IMR-90 (cell line): Measurements from ENCODE around the gene DYNC2LI1. TPM values are rescaled to one million over a fixed set of nuclear protein-coding genes. Genes with fewer than 3 reads are reported as not detected.

Source experiments
- ATAC-seq: fragments of 200-7000 bp; cut with Tn5 transposase; 2 replicates; pipeline ENCODE4 v1.9.1; 2020; ENCODE audit warnings: low read depth, mild to moderate bottlenecking, moderate library complexity
- BruUV-seq: library from RNA; stranded (reverse); fragments of 400-500 nt; replicated peaks from 2 replicates; lab custom pipeline; 2021; lab: Mats Ljungman, UMichigan
- CTCF ChIA-PET: fragments of 300-600 bp; formaldehyde crosslinking; extraction: SDS; loops from one replicate; lab custom pipeline; 2021; ENCODE audit warnings: antibody characterized with exemption; lab: Yijun Ruan, JAX
- POLR2A ChIA-PET: fragments of 300-600 bp; sonication (Branson Sonifier 250); formaldehyde crosslinking; loops from one replicate; lab custom pipeline; 2022; ENCODE audit warnings: antibody characterized with exemption; ENCODE audit not compliant: unreplicated experiment; lab: Charles Lee
- DNase-seq: peaks from one replicate; pipeline ENCODE4 v3.0.0; 2013
- H2AFZ ChIP-seq: replicated peaks from 2 replicates; pipeline ENCODE3; 2013; ENCODE audit warnings: low read length, mild to moderate bottlenecking; ENCODE audit not compliant: poor library complexity
- H2AK5ac ChIP-seq: 2 replicates; pipeline ENCODE4 v1.6.1; 2013; ENCODE audit warnings: low read depth, low read length, inconsistent platforms
- H2AK9ac ChIP-seq: replicated peaks from 2 replicates; pipeline ENCODE3; 2013; ENCODE audit warnings: mild to moderate bottlenecking, low read depth, low read length, moderate library complexity; ENCODE audit not compliant: poor library complexity
- H2BK120ac ChIP-seq: 2 replicates; pipeline ENCODE4 v1.6.1; 2013; ENCODE audit warnings: low read depth, low read length, inconsistent platforms
- H2BK15ac ChIP-seq: 3 replicates; pipeline ENCODE4 v1.6.1; 2013; ENCODE audit warnings: low read depth, low read length, inconsistent platforms
- H2BK20ac ChIP-seq: 2 replicates; pipeline ENCODE4 v1.6.1; 2013; ENCODE audit warnings: low read depth, mild to moderate bottlenecking, inconsistent platforms, low read length, moderate library complexity
- H2BK5ac ChIP-seq: 2 replicates; pipeline ENCODE4 v1.6.1; 2013; ENCODE audit warnings: mild to moderate bottlenecking, low read depth, low read length, inconsistent platforms; ENCODE audit not compliant: poor library complexity, severe bottlenecking
- H3K14ac ChIP-seq: replicated peaks from 2 replicates; pipeline ENCODE4 v1.6.1; 2013; ENCODE audit warnings: low read depth, low read length, inconsistent platforms
- H3K18ac ChIP-seq: 2 replicates; pipeline ENCODE4 v1.6.1; 2013; ENCODE audit warnings: low read depth, low read length, control low read depth
- H3K23ac ChIP-seq: 2 replicates; pipeline ENCODE4 v1.6.1; 2013; ENCODE audit warnings: low read depth, low read length, inconsistent platforms
- H3K27ac ChIP-seq: 2 replicates; pipeline ENCODE4 v1.5.1; 2013; ENCODE audit warnings: mild to moderate bottlenecking, control low read depth, low read length; ENCODE audit not compliant: insufficient read depth
- H3K27me3 ChIP-seq: 2 replicates; pipeline ENCODE4 v1.6.1; 2013; ENCODE audit warnings: low read length; ENCODE audit not compliant: control insufficient read depth, insufficient read depth
- H3K36me3 ChIP-seq: 2 replicates; pipeline ENCODE4 v1.6.1; 2013; ENCODE audit warnings: low read length, mixed read lengths; ENCODE audit not compliant: control insufficient read depth, insufficient read depth
- H3K4ac ChIP-seq: 2 replicates; pipeline ENCODE4 v1.6.1; 2013; ENCODE audit warnings: low read depth, low read length, inconsistent platforms
- H3K4me1 ChIP-seq: 2 replicates; pipeline ENCODE4 v1.6.1; 2013; ENCODE audit warnings: low read length, mixed read lengths; ENCODE audit not compliant: control insufficient read depth, insufficient read depth
- H3K4me2 ChIP-seq: 2 replicates; pipeline ENCODE4 v1.6.1; 2013; ENCODE audit warnings: low read depth, mild to moderate bottlenecking, control low read depth, low read length, moderate library complexity
- H3K4me3 ChIP-seq: 2 replicates; pipeline ENCODE4 v1.5.1; 2013; ENCODE audit warnings: low read depth, mild to moderate bottlenecking, control low read depth, low read length, moderate library complexity; ENCODE audit not compliant: insufficient read depth
- H3K56ac ChIP-seq: 2 replicates; pipeline ENCODE4 v1.6.1; 2013; ENCODE audit warnings: low read length, inconsistent platforms; ENCODE audit not compliant: insufficient read depth; ENCODE audit errors: extremely low read depth
- H3K79me1 ChIP-seq, 2 experiments: 2 replicates each; pipeline ENCODE4 v1.6.1; 2013; ENCODE audit warnings: low read length in 2 of 2, inconsistent platforms in 1 of 2, low read depth in 1 of 2
- H3K9ac ChIP-seq: 2 replicates; pipeline ENCODE4 v1.6.1; 2013; ENCODE audit warnings: low read depth, low read length, control low read depth
- H3K9me1 ChIP-seq: 2 replicates; pipeline ENCODE4 v1.6.1; 2013; ENCODE audit warnings: low read length, inconsistent platforms; ENCODE audit not compliant: insufficient read depth
- H3K9me3 ChIP-seq: 2 replicates; pipeline ENCODE4 v1.6.1; 2013; ENCODE audit warnings: low read length; ENCODE audit not compliant: control insufficient read depth, insufficient read depth
- H4K20me1 ChIP-seq: 2 replicates; pipeline ENCODE4 v1.6.1; 2013; ENCODE audit warnings: low read length, inconsistent platforms; ENCODE audit not compliant: insufficient read depth
- H4K5ac ChIP-seq: 2 replicates; pipeline ENCODE4 v1.6.1; 2013; ENCODE audit warnings: mild to moderate bottlenecking, low read depth, low read length, control low read depth
- H4K8ac ChIP-seq, 2 experiments: 2 replicates each; pipeline ENCODE4 v1.6.1; 2013; ENCODE audit warnings: low read depth in 2 of 2, low read length in 2 of 2, control low read depth in 1 of 2, inconsistent platforms in 1 of 2
- H4K91ac ChIP-seq: 2 replicates; pipeline ENCODE4 v1.6.1; 2013; ENCODE audit warnings: low read depth, low read length, inconsistent platforms; ENCODE audit not compliant: insufficient read depth
- CEBPB ChIP-seq: IDR thresholded peaks from 2 replicates; pipeline ENCODE4 v1.6.1; 2012; ENCODE audit warnings: low read depth, low read length, improper control_type of control experiment
- CHD1 ChIP-seq: IDR thresholded peaks from 2 replicates; pipeline ENCODE4 v1.6.1; 2012; ENCODE audit warnings: low read depth, low read length, improper control_type of control experiment
- ELK1 ChIP-seq: fragments of 150-350 bp; IDR thresholded peaks from 2 replicates; pipeline ENCODE4 v1.6.1; 2016; ENCODE audit warnings: low read depth, mild to moderate bottlenecking, low read length, moderate library complexity, borderline replicate concordance
- MAFK ChIP-seq: IDR thresholded peaks from 2 replicates; pipeline ENCODE4 v1.6.1; 2012; ENCODE audit warnings: low read depth, low read length, improper control_type of control experiment
- MAZ ChIP-seq: IDR thresholded peaks from 2 replicates; pipeline ENCODE4 v1.6.1; 2012; ENCODE audit warnings: low read depth, mild to moderate bottlenecking, low read length, improper control_type of control experiment, moderate library complexity, borderline replicate concordance
- POLR2A ChIP-seq: IDR thresholded peaks from 2 replicates; pipeline ENCODE4 v1.6.1; 2012; ENCODE audit warnings: mild to moderate bottlenecking, low read depth, low read length
- RAD21 ChIP-seq: IDR thresholded peaks from 2 replicates; pipeline ENCODE4 v1.6.1; 2012; ENCODE audit warnings: low read length, improper control_type of control experiment
- RFX5 ChIP-seq: IDR thresholded peaks from 2 replicates; pipeline ENCODE4 v1.8.0; 2012; ENCODE audit warnings: low read depth, mild to moderate bottlenecking, low read length, moderate library complexity
- SMC3 ChIP-seq: fragments of 150-350 bp; IDR thresholded peaks from 2 replicates; pipeline ENCODE4 v1.6.1; 2016; ENCODE audit warnings: low read depth, mild to moderate bottlenecking, antibody characterized with exemption, low read length, moderate library complexity
- USF2 ChIP-seq: fragments of 150-350 bp; IDR thresholded peaks from 2 replicates; pipeline ENCODE4 v1.6.1; 2017; ENCODE audit warnings: mild to moderate bottlenecking, antibody characterized with exemption, low read length, low read depth
- WGBS, 2 experiments: methylation state at CpG; one replicate each; pipeline versions ENCODE4 v1.1.5 to v1.1.7; 2013; ENCODE audit warnings: missing lambda C conversion rate in 2 of 2; ENCODE audit not compliant: insufficient read length in 1 of 2; ENCODE audit errors: extremely low coverage in 2 of 2; 5-methylcytosine and 5-hydroxymethylcytosine counted together
- dilution Hi-C: fragments of 300-500 bp; cut with HindIII; formaldehyde crosslinking; loops from one replicate; pipeline ENCODE4 v1.14.3; 2018; ENCODE audit warnings: low sequenced_read_pairs; ENCODE audit not compliant: unreplicated experiment
- in situ Hi-C: fragments of 300-500 bp; cut with MboI; formaldehyde crosslinking; loops from 3 replicates; pipeline ENCODE4 v1.14.3; 2019; ENCODE audit warnings: low sequenced_read_pairs, inconsistent platforms, mixed read lengths
- intact Hi-C: fragments of 100-400 bp; cut with micrococcal nuclease; formaldehyde crosslinking; loops from 2 replicates; pipeline ENCODE4 v1.10.0; 2022
- polyA plus RNA-seq, 3 experiments: library from polyadenylated mRNA; depleted of rRNA; stranded (reverse); fragments of >200 nt; gene quantifications; 2 replicates each; pipeline ENCODE4 v1.2.3, GENCODE V29; 2012; ENCODE audit warnings: low replicate concordance in 1 of 3
- total RNA-seq: library from RNA; depleted of rRNA; stranded (reverse); fragments of >200 nt; gene quantifications from 2 replicates; pipeline ENCODE4 v1.2.3, GENCODE V29; 2012

Gene DYNC2LI1
- total and polyA plus RNA-seq, 2 of the 4 experiments (the other 2 are of a cell fraction): 5.2 to 10.4 TPM

- no peak for TF ChIP-seq POLR2A
Observed at GRCh38 chr2:43745457-43745856, 28.4 kb upstream of the DYNC2LI1 start (continued).

- POLR2A ChIA-PET: no interaction called here
- DNase-seq: no peak
- H4K5ac ChIP-seq: no peak overlapping the region
Observed at GRCh38 chr2:43748333-43748732, 25.5 kb upstream of the DYNC2LI1 start.

More at GRCh38 chr2:43748333-43748732, 25.5 kb upstream of the DYNC2LI1 start:
- Histone ChIP-seq H3K4me1 (peaks cover 2% of the 10 kb centered on the region; the same call in 1 of the 2 replicates), H3K9me1 (no peaks in the 10 kb centered on the region), H2AFZ (no peak overlapping the region), H3K36me3 (no peaks in the 10 kb centered on the region; the same call in 1 of the 2 replicates), H4K20me1 (no peaks in the 10 kb centered on the region), H3K27ac (no peak overlapping the region), H2BK20ac (no peak overlapping the region), H2AK5ac (no peak overlapping the region), H3K14ac (no peak overlapping the region), H3K27me3 (no peaks in the 10 kb centered on the region), H3K79me1 (no peaks in the 10 kb centered on the region), H4K91ac (no peak overlapping the region), H3K4me3 (no peak overlapping the region), H2AK9ac (no peak overlapping the region), H3K4ac (no peak overlapping the region), H3K56ac (no peak overlapping the region), H3K18ac (no peak overlapping the region), H3K4me2 (no peak overlapping the region), H2BK15ac (no peak overlapping the region), H4K8ac (no peak overlapping the region), H3K23ac (no peak overlapping the region), H3K9ac (no peak overlapping the region), H2BK5ac (no peak overlapping the region), H3K9me3 (no peaks in the 10 kb centered on the region), H2BK120ac (no peak overlapping the region)
- no peak for TF ChIP-seq MAFK
- no peak for TF ChIP-seq MAZ
- no peak for TF ChIP-seq CHD1
- no peak for TF ChIP-seq POLR2A
- TF ChIP-seq USF2: no peak
- TF ChIP-seq RAD21: no peak
- TF ChIP-seq SMC3: no peak
- TF ChIP-seq ELK1: no peak
- no peak for TF ChIP-seq RFX5
- no peak for TF ChIP-seq CEBPB
- no TSS peak for BruUV-seq
- dilution Hi-C loops: no loop called here
- no peak for ATAC-seq
- intact Hi-C loops: no loop called here
- CTCF ChIA-PET: interaction anchor here (0.6 to 0.7 kb wide), 2 partner anchors 56 to 1585 kb away, joined by 3 read pairs; no protein-coding TSS in a partner anchor
- 78% methylated on average over 3 of the region's 5 CpGs; no CpG with 5 or more reads in 1 of the 2 experiments for WGBS, 2 experiments
- in situ Hi-C loops: no loop called here
